HCT116 (cell line): ENCODE measurements around the gene EIF5B. TPM values are rescaled to one million over a fixed set of nuclear protein-coding genes. Genes with fewer than 3 reads are reported as not detected.
A peak's percentile ranks its signal among the peaks of the same experiment; 100 is the strongest.

ENCODE experiments used
- ATAC-seq: fragments of 200-7000 bp; cut with Tn5 transposase; 2 replicates; pipeline ENCODE4 v1.9.1; 2020; ENCODE audit warnings: mild to moderate bottlenecking, moderate library complexity
- BruUV-seq: library from RNA; stranded (reverse); fragments of 400-500 nt; replicated peaks from 2 replicates; lab custom pipeline; 2021; lab: Mats Ljungman, UMichigan
- CTCF ChIA-PET: fragments of 300-600 bp; sonication (Branson Sonifier 250); formaldehyde crosslinking; loops from one replicate; lab custom pipeline; 2021; ENCODE audit warnings: antibody characterized with exemption; lab: Charles Lee
- POLR2A ChIA-PET: fragments of 300-600, 350-600 bp; sonication (Branson Sonifier 250); formaldehyde crosslinking; loops from one replicate; lab custom pipeline; 2021; ENCODE audit warnings: antibody characterized with exemption; lab: Charles Lee
- RAD21 ChIA-PET, 2 experiments: fragments of 300-600 bp; sonication (Branson Sonifier 250); formaldehyde crosslinking; loops; one replicate each; lab custom pipeline; 2023; ENCODE audit warnings: low total read pairs in 2 of 2; ENCODE audit not compliant: uncharacterized antibody in 2 of 2, unreplicated experiment in 2 of 2, low non-redundant PET in 1 of 2; lab: Charles Lee
- DNase-seq: peaks from one replicate; pipeline ENCODE4 v3.0.0-alpha.2; 2010; ENCODE audit warnings: low read depth, low spot score
- H2AFZ ChIP-seq: fragments of 200-600 bp; shearing (Covaris generic), sonication (generic); 2 replicates; pipeline ENCODE4 v1.6.1; 2017; ENCODE audit warnings: low read depth, mixed run types, mixed read lengths, antibody characterized with exemption, low read length; ENCODE audit not compliant: poor library complexity, severe bottlenecking
- H3K27ac ChIP-seq: 2 replicates; pipeline ENCODE4 v1.5.1; 2012; ENCODE audit warnings: low read depth, low read length
- H3K27me3 ChIP-seq: fragments of 200-600 bp; sonication (generic); 2 replicates; pipeline ENCODE4 v1.6.1; 2016; ENCODE audit warnings: mixed run types, low read length, mixed read lengths; ENCODE audit not compliant: insufficient read depth
- H3K36me3 ChIP-seq, 2 experiments: fragments of 200-500 bp in 1 of 2; fragments of 200-600 bp in 1 of 2; sonication (Bioruptor generic) in 1 of 2; sonication (generic) in 1 of 2; 2 replicates each; pipeline versions ENCODE4 v1.5.1 to v1.6.1; 2014 to 2016; ENCODE audit warnings: low read length in 2 of 2, inconsistent platforms in 1 of 2, mixed read lengths in 1 of 2, mixed run types in 1 of 2; ENCODE audit not compliant: insufficient read depth in 2 of 2, control insufficient read depth in 1 of 2
- H3K4me1 ChIP-seq, 2 experiments: fragments of 200-600 bp in 1 of 2; sonication (generic) in 1 of 2; 2 replicates each; pipeline versions ENCODE4 v1.5.1 to v1.6.1; 2012 to 2017; ENCODE audit warnings: low read length in 2 of 2, inconsistent platforms in 1 of 2, mild to moderate bottlenecking in 1 of 2, mixed read lengths in 1 of 2, mixed run types in 1 of 2, moderate library complexity in 1 of 2; ENCODE audit not compliant: insufficient read depth in 2 of 2, control insufficient read depth in 1 of 2
- H3K4me2 ChIP-seq: fragments of 200-600 bp; sonication (generic); 2 replicates; pipeline ENCODE4 v1.6.1; 2017; ENCODE audit warnings: mixed run types, low read length, mixed read lengths
- H3K4me3 ChIP-seq, 2 experiments: fragments of 200-600 bp in 1 of 2; sonication (generic) in 1 of 2; replicated peaks in 1 of 2; 2 replicates each; pipeline ENCODE4 v1.5.1; 2011 to 2016; ENCODE audit warnings: low read length in 2 of 2, control low read depth in 1 of 2, low read depth in 1 of 2, mild to moderate bottlenecking in 1 of 2, mixed read lengths in 1 of 2, mixed run types in 1 of 2
- H3K79me2 ChIP-seq: fragments of 200-600 bp; sonication (generic); 2 replicates; pipeline ENCODE4 v1.6.1; 2017; ENCODE audit warnings: mild to moderate bottlenecking, mixed run types, low read length, moderate library complexity, mixed read lengths; ENCODE audit not compliant: insufficient read depth
- H3K9ac ChIP-seq: fragments of 200-600 bp; sonication (generic); 2 replicates; pipeline ENCODE4 v1.6.1; 2016; ENCODE audit warnings: low read length, mixed read lengths
- H3K9me2 ChIP-seq: fragments of 200-600 bp; sonication (generic), shearing (Covaris generic); 2 replicates; pipeline ENCODE4 v1.6.1; 2017; ENCODE audit warnings: mixed run types, mild to moderate bottlenecking, moderate library complexity; ENCODE audit not compliant: insufficient read depth
- H3K9me3 ChIP-seq, 2 experiments: fragments of 200-500 bp in 1 of 2; fragments of 200-600 bp in 1 of 2; sonication (Bioruptor generic) in 1 of 2; sonication (generic) in 1 of 2; 2 replicates each; pipeline ENCODE4 v1.6.1; 2014 to 2017; ENCODE audit warnings: low read length in 2 of 2, mixed read lengths in 2 of 2, inconsistent platforms in 1 of 2, low read depth in 1 of 2, mild to moderate bottlenecking in 1 of 2, mixed run types in 1 of 2, moderate library complexity in 1 of 2; ENCODE audit not compliant: control insufficient read depth in 1 of 2, insufficient read depth in 1 of 2
- H4K20me1 ChIP-seq: fragments of 200-600 bp; sonication (generic), shearing (Covaris generic); 2 replicates; pipeline ENCODE4 v1.6.1; 2017; ENCODE audit warnings: mixed run types, mild to moderate bottlenecking, moderate library complexity; ENCODE audit not compliant: insufficient read depth
- ATF3 ChIP-seq: IDR thresholded peaks from 2 replicates; pipeline ENCODE4 v1.6.1; 2012
- CEBPB ChIP-seq: IDR thresholded peaks from 2 replicates; pipeline ENCODE4 v1.6.1; 2012; ENCODE audit warnings: low read depth
- EGR1 ChIP-seq: IDR thresholded peaks from 2 replicates; pipeline ENCODE4 v1.6.1; 2012; ENCODE audit warnings: low read depth
- ELF1 ChIP-seq: IDR thresholded peaks from 2 replicates; pipeline ENCODE4 v1.6.1; 2012; ENCODE audit warnings: low read depth, borderline replicate concordance
- EZH2 ChIP-seq: fragments of 200-600 bp; sonication (generic); IDR thresholded peaks from 2 replicates; pipeline ENCODE4 v1.6.1; 2017; ENCODE audit warnings: antibody characterized with exemption, mixed run types
- EZH2phosphoT487 ChIP-seq: fragments of 200-600 bp; IDR thresholded peaks from 2 replicates; pipeline ENCODE4 v1.6.1; 2018; ENCODE audit warnings: antibody characterized with exemption, borderline replicate concordance
- JUND ChIP-seq: IDR thresholded peaks from 2 replicates; pipeline ENCODE4 v1.6.1; 2012
- POLR2AphosphoS5 ChIP-seq: IDR thresholded peaks from 2 replicates; pipeline ENCODE4 v1.6.1; 2011; ENCODE audit warnings: mild to moderate bottlenecking, low read depth, low read length, moderate library complexity
- SIN3A ChIP-seq: IDR thresholded peaks from 2 replicates; pipeline ENCODE4 v1.6.1; 2012; ENCODE audit warnings: low read depth
- SP1 ChIP-seq: IDR thresholded peaks from 2 replicates; pipeline ENCODE4 v1.6.1; 2012; ENCODE audit warnings: low read depth
- YY1 ChIP-seq: IDR thresholded peaks from 2 replicates; pipeline ENCODE4 v1.6.1; 2011; ENCODE audit warnings: low read length, low read depth, moderate library complexity, mild to moderate bottlenecking; ENCODE audit not compliant: insufficient replicate concordance; ENCODE audit errors: extremely low read depth
- ZFX ChIP-seq: fragments of 450-650 bp; IDR thresholded peaks from 2 replicates; pipeline ENCODE4 v1.6.1; 2017
- ZNF274 ChIP-seq: fragments of 200-500 bp; sonication (Bioruptor generic); IDR thresholded peaks from 2 replicates; pipeline ENCODE4 v1.6.1; 2014; ENCODE audit warnings: mild to moderate bottlenecking, low read depth, low read length, inconsistent platforms
- intact Hi-C: fragments of 100-400 bp; cut with micrococcal nuclease; formaldehyde crosslinking; loops from 2 replicates; pipeline ENCODE4 v1.10.0; 2022
- total RNA-seq: library from RNA; stranded (reverse); gene quantifications from one replicate; pipeline ENCODE4 v1.2.1, GENCODE V29; 2021; ENCODE audit not compliant: unreplicated experiment
- TF ChIP-seq, protein P1 (sequence below), 3 experiments: fragments of 200-600 bp in 1 of 3; sonication (generic) in 1 of 3; IDR thresholded peaks in 2 of 3; conservative IDR thresholded peaks in 1 of 3; 2 replicates each; pipeline ENCODE4 v1.5.1; 2012 to 2017; ENCODE audit warnings: low read depth in 2 of 3, low read length in 2 of 3, antibody characterized with exemption in 1 of 3, borderline replicate concordance in 1 of 3, control low read depth in 1 of 3, mild to moderate bottlenecking in 1 of 3, mixed read lengths in 1 of 3, mixed run types in 1 of 3, moderate library complexity in 1 of 3; ENCODE audit not compliant: insufficient read depth in 1 of 3

The EIF5B gene
- total RNA-seq, 1 experiment from 2014 or later, result 65.9 TPM

GRCh38 chr2:99397266-99397920 is 60.2 kb downstream of the EIF5B start:
- Histone ChIP-seq H3K9me3 (no peaks in the 10 kb centered on the region), H3K9ac (no peak overlapping the region), H2AFZ (no peak overlapping the region), H3K27me3 (no peaks in the 10 kb centered on the region), H3K36me3 (peaks cover 53 to 66% of the 10 kb centered on the region in 2 experiments)
- no peak for ATAC-seq
- CTCF ChIA-PET, result no interaction called here
- intact Hi-C loops, result no loop called here
- BruUV-seq, result no TSS peak
- TF ChIP-seq, protein P1, sequence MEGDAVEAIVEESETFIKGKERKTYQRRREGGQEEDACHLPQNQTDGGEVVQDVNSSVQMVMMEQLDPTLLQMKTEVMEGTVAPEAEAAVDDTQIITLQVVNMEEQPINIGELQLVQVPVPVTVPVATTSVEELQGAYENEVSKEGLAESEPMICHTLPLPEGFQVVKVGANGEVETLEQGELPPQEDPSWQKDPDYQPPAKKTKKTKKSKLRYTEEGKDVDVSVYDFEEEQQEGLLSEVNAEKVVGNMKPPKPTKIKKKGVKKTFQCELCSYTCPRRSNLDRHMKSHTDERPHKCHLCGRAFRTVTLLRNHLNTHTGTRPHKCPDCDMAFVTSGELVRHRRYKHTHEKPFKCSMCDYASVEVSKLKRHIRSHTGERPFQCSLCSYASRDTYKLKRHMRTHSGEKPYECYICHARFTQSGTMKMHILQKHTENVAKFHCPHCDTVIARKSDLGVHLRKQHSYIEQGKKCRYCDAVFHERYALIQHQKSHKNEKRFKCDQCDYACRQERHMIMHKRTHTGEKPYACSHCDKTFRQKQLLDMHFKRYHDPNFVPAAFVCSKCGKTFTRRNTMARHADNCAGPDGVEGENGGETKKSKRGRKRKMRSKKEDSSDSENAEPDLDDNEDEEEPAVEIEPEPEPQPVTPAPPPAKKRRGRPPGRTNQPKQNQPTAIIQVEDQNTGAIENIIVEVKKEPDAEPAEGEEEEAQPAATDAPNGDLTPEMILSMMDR (IDR thresholded peaks at IDR 0.05 in 2 of 3, conservative IDR thresholded peaks at IDR 0.05 in 1 of 3; ENCODE audit: borderline replicate concordance in 1 of 3, insufficient read depth in 1 of 3, low read depth in 2 of 3, low read length in 2 of 3), result no peak
- TF ChIP-seq POLR2AphosphoS5, result peak; percentile 9; the same call in 1 of the 2 replicates
- TF ChIP-seq EZH2phosphoT487, result no peak
- no peak for TF ChIP-seq SP1
- no peak for TF ChIP-seq ELF1
- TF ChIP-seq, all 23 proteins: peak for 1
- RAD21 ChIA-PET, result no interaction called here
- DNase-seq, result no peak
- H3K4me3 ChIP-seq, result no peak overlapping the region
- no peaks in the 10 kb centered on the region for H3K9me2 ChIP-seq
- POLR2A ChIA-PET, result no interaction called here
- H3K4me1 ChIP-seq, result no peaks in the 10 kb centered on the region
- H3K27ac ChIP-seq, result no peak overlapping the region
- H4K20me1 ChIP-seq, result no peaks in the 10 kb centered on the region
- no peaks in the 10 kb centered on the region; the same call in 1 of the 2 replicates for H3K79me2 ChIP-seq
- H3K4me2 ChIP-seq, result no peak overlapping the region

GRCh38 chr2:99398303-99398702 is 61.1 kb downstream of the EIF5B start:
- H3K4me3 ChIP-seq, result no peak overlapping the region
- POLR2A ChIA-PET, result no interaction called here
- CTCF ChIA-PET, result no interaction called here
- no peaks in the 10 kb centered on the region for H3K27me3 ChIP-seq
- DNase-seq, result no peak
- H3K9ac ChIP-seq, result no peak overlapping the region
- no peak overlapping the region for H3K4me2 ChIP-seq
- TF ChIP-seq, protein P1 (IDR thresholded peaks at IDR 0.05 in 2 of 3, conservative IDR thresholded peaks at IDR 0.05 in 1 of 3; ENCODE audit: borderline replicate concordance in 1 of 3, insufficient read depth in 1 of 3, low read depth in 2 of 3, low read length in 2 of 3), result no peak
- TF ChIP-seq JUND (no peak), EZH2phosphoT487 (no peak), EZH2 (no peak), CEBPB (no peak), ATF3 (no peak), YY1 (no peak), ZNF274 (no peak), ELF1 (no peak), SIN3A (no peak), EGR1 (no peak), ZFX (no peak)
- TF ChIP-seq, all 23 proteins: peak for 0
- intact Hi-C loops, result no loop called here
- Histone ChIP-seq H3K9me2 (no peaks in the 10 kb centered on the region), H3K9me3 (no peaks in the 10 kb centered on the region), H3K36me3 (peaks cover 55 to 70% of the 10 kb centered on the region in 2 experiments), H3K27ac (no peak overlapping the region), H2AFZ (no peak overlapping the region), H3K79me2 (no peaks in the 10 kb centered on the region; the same call in 1 of the 2 replicates), H4K20me1 (no peaks in the 10 kb centered on the region), H3K4me1 (peaks cover 0 to 1% of the 10 kb centered on the region in 2 experiments; a peak in 1 of 4 replicates)
- RAD21 ChIA-PET, result no interaction called here
- BruUV-seq, result no TSS peak
- no peak for ATAC-seq
